Suprapubic skin (tissue), 4 donors: ENCODE results near the gene SCIN.

Source experiments
- CTCF ChIP-seq, 2 donors: fragments of 200-600 bp in 1 of 2; fragments of 450-650 bp in 1 of 2; sonication (generic) in 1 of 2; IDR thresholded peaks; one replicate each; pipeline ENCODE4 v1.5.1; 2016 to 2019; ENCODE audit warnings: antibody characterized with exemption in 2 of 2, mild to moderate bottlenecking in 1 of 2, moderate library complexity in 1 of 2
- POLR2A ChIP-seq, 2 donors: fragments of 450-650 bp; IDR thresholded peaks; one replicate each; pipeline ENCODE4 v1.6.1; 2017; ENCODE audit warnings: antibody characterized with exemption in 2 of 2, mild to moderate bottlenecking in 2 of 2, moderate library complexity in 2 of 2
- POLR2AphosphoS5 ChIP-seq, 3 donors: sonication (generic); formaldehyde crosslinking; IDR thresholded peaks; one replicate each; pipeline ENCODE4 v1.6.1; 2017; ENCODE audit warnings: antibody characterized with exemption in 3 of 3

GRCh38 chr7:12686891-12687717 lies 116.6 kb downstream of the SCIN start, which contains the start of gene ARL4A:
- no peak for TF ChIP-seq CTCF (IDR thresholded peaks at IDR 0.05)
- TF ChIP-seq POLR2A (IDR thresholded peaks at IDR 0.05), result peak in 1 of 2 donors; percentile 88
- peak; percentile 32 to 87 (median 65) for TF ChIP-seq POLR2AphosphoS5 (IDR thresholded peaks at IDR 0.05)
